Muscle of arm (tissue), 12 donors: ENCODE measurements around the gene SPC25. TPM values are rescaled to one million over a fixed set of nuclear protein-coding genes. Genes with fewer than 3 reads are reported as not detected.
"Not testable (repeated sequence)": the region's sequence is repeated elsewhere in the genome, so short reads cannot be mapped to it uniquely, and the experiment has no call there.

Source experiments
- DNase-seq: peaks from one replicate; pipeline ENCODE4 v3.0.0-alpha.2; 2013
- polyA plus RNA-seq, 12 donors: library from polyadenylated mRNA; unstranded; fragments of 120-200 nt; gene quantifications; one replicate each; pipeline ENCODE4 v1.2.1, GENCODE V29; 2013; ENCODE audit not compliant: insufficient read length in 12 of 12

Gene SPC25
- polyA plus RNA-seq, 12 donors, result 7.2 to 16.3 (median 12.0) TPM; not detected in 1

GRCh38 chr2:168907940-168908662, 17.9 kb upstream of the SPC25 start:
- DNase-seq, result no peak

- DNase-seq, result no peak
These were observed 14.1 kb upstream of the SPC25 start for GRCh38 chr2:168904358-168904757.

GRCh38 chr2:168903888-168904287, 13.7 kb upstream of the SPC25 start:
- no peak for DNase-seq

GRCh38 chr2:168901003-168901402, 10.8 kb upstream of the SPC25 start, which contains the start of gene G6PC2:
Gene G6PC2 (plus strand): TSS chr2:168901291. CDS start chr2:168901332, 41 bp downstream.
- DNase-seq, result no peak

GRCh38 chr2:168897449-168897848, 7.2 kb upstream of the SPC25 start:
- no peak for DNase-seq

GRCh38 chr2:168896783-168897182, 6.6 kb upstream of the SPC25 start:
- no peak for DNase-seq

GRCh38 chr2:168895771-168896170, 5.5 kb upstream of the SPC25 start:
- no peak for DNase-seq

- no peak for DNase-seq
These were observed 4.5 kb upstream of the SPC25 start for GRCh38 chr2:168894720-168895119.

GRCh38 chr2:168894101-168894500, 3.9 kb upstream of the SPC25 start:
- DNase-seq, result no peak

- no peak for DNase-seq
These were observed 2.1 kb upstream of the SPC25 start for GRCh38 chr2:168892327-168892726.

- no peak for DNase-seq
These were observed 610 bp downstream of the SPC25 start for GRCh38 chr2:168889635-168890005.

GRCh38 chr2:168884975-168885374, 5.3 kb downstream of the SPC25 start:
- peak; percentile 1 for DNase-seq

GRCh38 chr2:168882163-168882562, 8.1 kb downstream of the SPC25 start:
- not testable (repeated sequence) for DNase-seq

GRCh38 chr2:168874368-168875054, 15.7 kb downstream of the SPC25 start:
- DNase-seq, result no peak

- DNase-seq, result not testable (repeated sequence)
These were observed 19.4 kb downstream of the SPC25 start for GRCh38 chr2:168870824-168871223.

- not testable (repeated sequence) for DNase-seq
These were observed 19.9 kb downstream of the SPC25 start for GRCh38 chr2:168870369-168870768.

GRCh38 chr2:168867164-168867563, 23.1 kb downstream of the SPC25 start:
- DNase-seq, result not testable (repeated sequence)

GRCh38 chr2:168858146-168858545, 32.1 kb downstream of the SPC25 start:
- DNase-seq, result no peak

GRCh38 chr2:168855601-168856000, 34.6 kb downstream of the SPC25 start:
- DNase-seq, result no peak

- DNase-seq, result no peak
These were observed 35.6 kb downstream of the SPC25 start for GRCh38 chr2:168854651-168855050.

GRCh38 chr2:168853471-168853870, 36.8 kb downstream of the SPC25 start:
- DNase-seq, result no peak

GRCh38 chr2:168852481-168852880, 37.7 kb downstream of the SPC25 start:
- no peak for DNase-seq

GRCh38 chr2:168851674-168852320, 38.4 kb downstream of the SPC25 start:
- DNase-seq, result no peak
